Activated naive CD8-positive, alpha-beta T cell treated with anti-CD3 and anti-CD28 coated beads for 36 hours (primary cell): Measurements from ENCODE around the gene LNX2. TPM values are rescaled to one million over a fixed set of nuclear protein-coding genes. Genes with fewer than 3 reads are reported as not detected.

Experiments
- DNase-seq: peaks from one replicate; pipeline ENCODE4 v3.0.0; 2021
- H3K27ac Mint-ChIP-seq: one replicate; pipeline ENCODE4 v1.8.0; 2022; ENCODE audit warnings: mild to moderate bottlenecking, moderate library complexity, mixed read lengths
- H3K27me3 Mint-ChIP-seq: one replicate; pipeline ENCODE4 v1.8.0; 2022; ENCODE audit warnings: mild to moderate bottlenecking, mixed read lengths
- H3K36me3 Mint-ChIP-seq: one replicate; pipeline ENCODE4 v1.8.0; 2021; ENCODE audit warnings: mild to moderate bottlenecking, mixed read lengths
- H3K4me1 Mint-ChIP-seq: one replicate; pipeline ENCODE4 v1.8.0; 2021; ENCODE audit warnings: mixed read lengths
- H3K4me3 Mint-ChIP-seq: one replicate; pipeline ENCODE4 v1.8.0; 2022; ENCODE audit warnings: mild to moderate bottlenecking, moderate library complexity, mixed read lengths
- H3K9me3 Mint-ChIP-seq: one replicate; pipeline ENCODE4 v1.8.0; 2022; ENCODE audit warnings: mixed read lengths
- total RNA-seq, 2 experiments: library from RNA; stranded (reverse); gene quantifications; one replicate each; pipeline ENCODE4 v1.2.3, GENCODE V29; 2021

Gene LNX2
- total RNA-seq, 2 experiments from 2014 or later = 3.8 to 4.0 TPM

DNA sequence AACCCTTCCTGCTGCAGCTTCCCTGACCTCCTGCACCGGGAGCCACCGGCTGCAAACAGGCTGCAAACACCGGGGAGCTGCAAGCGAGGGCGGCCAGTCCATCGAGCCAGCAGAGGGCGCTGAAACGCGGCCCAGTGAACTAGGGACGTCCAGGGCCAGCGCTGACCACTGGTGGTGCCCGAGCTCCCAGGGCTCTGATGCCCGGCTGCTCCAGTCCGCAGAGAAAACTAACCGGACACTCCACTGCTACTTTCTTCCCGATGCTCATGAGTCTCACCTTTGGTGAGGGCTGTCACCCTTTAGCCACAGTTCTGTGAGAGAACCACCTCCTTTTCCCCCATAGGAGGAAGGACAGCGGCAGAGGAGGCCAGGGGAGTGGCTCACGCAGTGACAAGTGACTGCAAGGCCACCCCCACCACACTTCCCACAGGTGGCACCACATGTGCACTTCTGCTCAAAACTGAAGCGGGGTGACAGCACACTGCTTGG, 87.1 kb downstream of the LNX2 start:
- peak; percentile 43 for DNase-seq
- peaks cover 7% of the 10 kb centered on the region for H3K27me3 Mint-ChIP-seq
- peaks cover 1% of the 10 kb centered on the region for H3K9me3 Mint-ChIP-seq
- H3K27ac Mint-ChIP-seq = no peak overlapping the region
- no peak overlapping the region for H3K4me3 Mint-ChIP-seq
- H3K36me3 Mint-ChIP-seq = peaks cover 2% of the 10 kb centered on the region
- H3K4me1 Mint-ChIP-seq = peaks cover 3% of the 10 kb centered on the region

DNA sequence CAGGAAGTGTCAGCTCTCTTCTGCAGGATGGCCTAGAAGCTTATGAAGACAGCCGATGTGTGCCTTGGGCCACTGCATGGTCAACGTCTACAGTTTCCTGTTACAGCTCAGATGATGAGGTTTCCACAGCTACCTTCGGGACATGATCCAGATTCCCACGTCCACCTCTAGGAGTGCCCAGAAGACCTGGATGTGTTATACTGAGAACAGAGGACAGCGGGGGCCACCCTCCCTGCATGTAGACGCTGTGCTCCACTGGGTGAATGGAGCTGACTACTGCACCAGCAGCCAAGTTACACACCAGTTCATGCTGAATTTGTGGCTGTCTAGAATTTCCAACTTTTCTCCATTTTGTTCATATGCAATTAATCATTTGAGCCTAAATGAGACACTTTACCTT, 91.4 kb downstream of the LNX2 start:
- Mint-ChIP-seq H3K27me3 (peaks cover 10% of the 10 kb centered on the region), H3K9me3 (peaks cover 2% of the 10 kb centered on the region), H3K27ac (no peak overlapping the region), H3K4me1 (peaks cover 3% of the 10 kb centered on the region), H3K4me3 (no peak overlapping the region), H3K36me3 (peaks cover 2% of the 10 kb centered on the region)
- no peak for DNase-seq

DNA sequence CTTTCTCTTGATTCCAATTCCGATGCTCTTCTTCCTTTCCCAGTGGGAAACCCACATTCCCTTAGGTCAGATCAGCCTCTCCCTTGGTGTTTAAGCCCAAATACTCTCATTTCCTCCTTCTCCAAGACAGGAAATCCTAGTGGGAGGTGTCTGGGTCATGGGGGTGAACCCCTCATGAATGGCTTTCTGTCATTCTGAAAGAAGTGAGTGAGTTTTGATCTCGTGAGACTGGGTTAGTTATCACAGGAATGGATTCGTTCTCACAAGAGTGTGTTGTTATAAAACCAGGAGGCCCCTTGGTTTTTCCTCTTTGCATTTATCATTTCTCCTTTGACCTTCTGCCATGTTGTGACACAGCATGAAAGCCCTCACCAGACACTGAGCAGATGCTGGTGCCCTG, 93.8 kb downstream of the LNX2 start:
- DNase-seq = no peak
- Mint-ChIP-seq H3K4me3 (no peak overlapping the region), H3K27ac (no peak overlapping the region), H3K9me3 (peaks cover 2% of the 10 kb centered on the region), H3K4me1 (peaks cover 5% of the 10 kb centered on the region), H3K36me3 (no peaks in the 10 kb centered on the region), H3K27me3 (peaks cover 3% of the 10 kb centered on the region)

DNA sequence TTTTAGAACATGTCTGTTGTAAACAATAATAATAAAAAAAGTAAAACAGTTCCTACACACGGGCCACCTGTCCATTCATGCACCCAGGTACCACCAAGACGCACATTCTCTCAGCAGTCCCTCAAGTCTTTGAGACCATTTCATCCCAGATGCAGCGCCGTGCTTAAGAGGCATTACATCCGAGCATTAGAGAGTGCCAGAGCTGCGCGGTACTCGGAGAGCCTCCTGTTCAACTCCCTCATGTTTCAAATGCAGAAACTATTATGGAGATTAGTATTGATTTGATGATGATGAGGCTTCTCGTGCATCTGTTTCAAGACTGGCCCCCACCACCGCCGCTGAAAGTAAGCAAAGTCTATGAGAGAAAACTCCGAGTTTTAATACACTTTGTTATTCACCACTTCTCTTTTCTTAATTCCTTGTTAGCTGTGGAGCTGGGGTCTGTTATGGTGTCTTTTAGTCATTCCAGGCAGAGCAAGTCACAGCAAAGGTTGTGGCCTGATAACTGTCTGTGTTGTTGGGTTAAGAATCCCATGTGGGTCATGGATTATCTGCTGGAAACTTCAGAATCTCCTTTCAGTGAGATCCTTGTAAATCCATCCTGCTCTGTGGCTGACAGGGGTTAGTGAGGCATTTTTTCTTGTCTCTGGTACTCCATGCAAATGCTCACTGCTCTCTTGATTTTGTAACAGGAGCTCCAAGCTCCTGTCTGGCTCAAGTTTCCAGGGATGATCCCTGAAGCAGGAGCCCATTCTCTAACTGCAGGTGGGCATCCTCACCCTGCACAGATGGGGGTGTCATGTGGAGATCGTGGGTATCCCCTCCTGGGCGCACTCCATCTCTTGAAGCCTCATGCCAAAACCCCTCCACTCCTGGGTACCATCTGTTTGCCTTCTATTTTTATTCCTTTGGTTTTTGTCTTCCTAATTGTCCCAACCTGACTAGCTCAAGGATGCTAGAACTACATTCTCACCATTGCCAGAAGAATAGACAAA, 95.1 kb downstream of the LNX2 start:
- Mint-ChIP-seq H3K9me3 (peaks cover 2% of the 10 kb centered on the region), H3K36me3 (no peaks in the 10 kb centered on the region), H3K27ac (no peak overlapping the region), H3K4me3 (no peak overlapping the region), H3K27me3 (peaks cover 3% of the 10 kb centered on the region), H3K4me1 (peaks cover 5% of the 10 kb centered on the region)
- DNase-seq = no peak

DNA sequence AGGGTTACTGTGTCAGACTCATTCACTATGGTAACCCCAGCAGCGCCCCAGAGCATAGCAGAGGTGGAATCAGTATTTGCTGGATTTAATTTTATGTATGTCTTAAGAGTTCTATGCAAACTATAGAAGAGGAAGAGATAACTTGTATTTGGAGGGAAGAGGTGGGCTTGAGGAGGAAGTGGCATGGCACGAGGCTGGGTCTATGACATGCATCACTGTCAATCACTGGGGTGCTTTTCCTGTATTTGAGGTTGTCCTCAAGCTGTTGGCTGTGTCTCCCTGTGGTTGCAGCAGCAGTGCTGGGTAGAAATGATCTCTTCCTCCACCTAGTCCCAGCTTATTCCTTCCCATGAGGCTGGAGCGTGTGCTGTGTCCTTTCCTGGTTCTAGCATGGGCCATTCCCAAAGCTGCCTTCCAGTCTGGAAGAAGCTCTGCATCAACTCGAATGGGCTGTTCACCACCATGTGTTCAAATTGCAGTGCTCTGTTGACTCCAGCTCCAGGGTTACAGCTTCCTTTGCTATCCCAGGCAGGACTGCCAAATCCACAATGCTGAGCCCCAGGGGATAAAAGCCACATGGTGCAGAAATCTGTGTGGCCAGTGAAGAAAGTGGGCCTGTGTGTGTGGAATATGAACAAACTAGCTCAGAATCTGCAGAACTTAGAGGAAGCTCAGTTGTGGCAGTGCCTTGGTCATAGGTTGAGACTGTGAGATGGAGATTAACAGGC, 96.8 kb downstream of the LNX2 start:
- Mint-ChIP-seq H3K4me1 (peaks cover 5% of the 10 kb centered on the region), H3K9me3 (peaks cover 2% of the 10 kb centered on the region), H3K36me3 (no peaks in the 10 kb centered on the region), H3K27me3 (peaks cover 8% of the 10 kb centered on the region), H3K4me3 (no peak overlapping the region), H3K27ac (no peak overlapping the region)
- no peak for DNase-seq

DNA sequence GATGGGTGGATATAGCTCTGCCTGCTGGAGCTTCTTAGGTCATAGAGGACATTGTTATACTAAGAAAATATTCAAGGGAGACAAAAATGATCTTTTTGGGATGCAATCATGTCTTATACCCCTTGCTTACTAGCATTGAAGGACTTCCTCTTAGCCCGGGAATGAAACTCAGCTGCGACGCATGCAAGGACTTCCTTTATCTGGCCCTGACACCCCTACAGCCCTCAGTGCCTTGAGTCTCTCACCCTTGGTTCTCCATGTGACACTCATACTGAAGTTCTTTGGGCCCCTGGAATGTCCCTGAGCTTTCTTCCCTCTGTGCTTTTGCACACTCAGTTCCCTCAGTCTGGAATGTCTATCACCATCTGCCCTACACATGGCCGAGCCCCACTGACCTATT, 97.5 kb downstream of the LNX2 start:
- H3K27ac Mint-ChIP-seq = no peak overlapping the region
- H3K36me3 Mint-ChIP-seq = no peaks in the 10 kb centered on the region
- H3K4me1 Mint-ChIP-seq = peaks cover 5% of the 10 kb centered on the region

GRCh38 chr13:27516103-27516502, 104.2 kb downstream of the LNX2 start:
- H3K4me3 Mint-ChIP-seq = no peak overlapping the region
- H3K27me3 Mint-ChIP-seq = peaks cover 5% of the 10 kb centered on the region
- no peaks in the 10 kb centered on the region for H3K9me3 Mint-ChIP-seq
- H3K27ac Mint-ChIP-seq = no peak overlapping the region
- no peaks in the 10 kb centered on the region for H3K4me1 Mint-ChIP-seq
- no peaks in the 10 kb centered on the region for H3K36me3 Mint-ChIP-seq
- DNase-seq = no peak

More for the DNA sequence above, 97.5 kb downstream of the LNX2 start:
- Mint-ChIP-seq H3K27me3 (peaks cover 8% of the 10 kb centered on the region), H3K9me3 (no peaks in the 10 kb centered on the region), H3K4me3 (no peak overlapping the region)
- no peak for DNase-seq

DNA sequence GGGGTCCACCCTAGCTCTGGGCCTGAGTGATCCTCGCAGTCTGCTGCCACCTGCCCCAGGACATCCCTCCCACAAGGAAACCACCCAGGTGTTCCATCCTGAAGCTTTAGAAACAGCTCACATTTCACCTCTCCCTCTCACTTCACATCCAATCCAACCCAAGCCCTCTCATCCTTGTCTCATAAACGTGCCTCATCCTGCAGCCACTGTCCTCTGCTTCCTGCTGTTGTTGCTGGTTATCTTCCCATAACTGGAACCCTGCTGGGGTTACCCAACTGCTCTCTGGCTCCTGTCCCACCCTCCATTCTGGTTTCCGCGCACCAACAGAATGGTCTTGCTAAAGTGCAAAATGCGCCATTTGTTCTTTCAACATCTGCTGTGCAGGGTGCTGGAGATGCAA, 110.2 kb downstream of the LNX2 start:
- Mint-ChIP-seq H3K27ac (no peak overlapping the region), H3K36me3 (no peaks in the 10 kb centered on the region), H3K4me3 (no peak overlapping the region), H3K27me3 (no peaks in the 10 kb centered on the region), H3K4me1 (no peaks in the 10 kb centered on the region), H3K9me3 (no peaks in the 10 kb centered on the region)
- DNase-seq = no peak

- no peaks in the 10 kb centered on the region for H3K9me3 Mint-ChIP-seq
- H3K27ac Mint-ChIP-seq = no peak overlapping the region
Measured at GRCh38 chr13:27508802-27509201, 111.5 kb downstream of the LNX2 start.

DNA sequence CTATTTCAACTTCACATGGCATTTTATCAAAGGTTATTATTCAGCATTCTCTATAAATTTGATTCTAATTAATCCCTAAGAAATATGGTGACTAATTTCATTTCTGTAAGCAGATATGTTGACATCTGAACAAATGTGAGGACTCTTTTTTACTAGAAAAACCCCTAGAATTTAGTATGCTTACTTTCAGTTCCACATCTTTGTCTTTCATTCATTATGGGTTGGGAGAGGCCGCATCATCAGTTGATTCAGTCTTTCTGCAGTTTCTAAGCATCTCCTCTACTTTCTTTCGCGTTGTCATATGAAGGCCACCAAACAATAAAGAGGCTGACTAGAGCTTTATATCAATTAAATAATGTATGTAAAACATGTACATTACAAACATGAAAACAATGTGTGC, 114.5 kb downstream of the LNX2 start:
- no peak for DNase-seq
- Mint-ChIP-seq H3K36me3 (no peaks in the 10 kb centered on the region), H3K4me1 (no peaks in the 10 kb centered on the region), H3K27me3 (no peaks in the 10 kb centered on the region), H3K9me3 (no peaks in the 10 kb centered on the region), H3K27ac (no peak overlapping the region), H3K4me3 (no peak overlapping the region)

More at GRCh38 chr13:27508802-27509201, 111.5 kb downstream of the LNX2 start:
- Mint-ChIP-seq H3K27me3 (no peaks in the 10 kb centered on the region), H3K4me3 (no peak overlapping the region), H3K36me3 (no peaks in the 10 kb centered on the region), H3K4me1 (no peaks in the 10 kb centered on the region)
- no peak for DNase-seq

- Mint-ChIP-seq H3K36me3 (no peaks in the 10 kb centered on the region), H3K27me3 (no peaks in the 10 kb centered on the region), H3K9me3 (no peaks in the 10 kb centered on the region), H3K4me1 (no peaks in the 10 kb centered on the region), H3K4me3 (no peak overlapping the region), H3K27ac (no peak overlapping the region)
- DNase-seq = no peak
Measured at GRCh38 chr13:27504868-27505194, 115.5 kb downstream of the LNX2 start.

- Mint-ChIP-seq H3K4me1 (no peaks in the 10 kb centered on the region), H3K36me3 (no peaks in the 10 kb centered on the region), H3K27ac (no peak overlapping the region), H3K27me3 (no peaks in the 10 kb centered on the region), H3K4me3 (no peak overlapping the region), H3K9me3 (no peaks in the 10 kb centered on the region)
- no peak for DNase-seq
Measured at GRCh38 chr13:27504128-27504867, 116.0 kb downstream of the LNX2 start.

- Mint-ChIP-seq H3K4me3 (no peak overlapping the region), H3K27me3 (no peaks in the 10 kb centered on the region), H3K27ac (no peak overlapping the region), H3K4me1 (no peaks in the 10 kb centered on the region), H3K36me3 (no peaks in the 10 kb centered on the region), H3K9me3 (no peaks in the 10 kb centered on the region)
- DNase-seq = no peak
Measured at GRCh38 chr13:27500806-27501534, 119.4 kb downstream of the LNX2 start.

DNA sequence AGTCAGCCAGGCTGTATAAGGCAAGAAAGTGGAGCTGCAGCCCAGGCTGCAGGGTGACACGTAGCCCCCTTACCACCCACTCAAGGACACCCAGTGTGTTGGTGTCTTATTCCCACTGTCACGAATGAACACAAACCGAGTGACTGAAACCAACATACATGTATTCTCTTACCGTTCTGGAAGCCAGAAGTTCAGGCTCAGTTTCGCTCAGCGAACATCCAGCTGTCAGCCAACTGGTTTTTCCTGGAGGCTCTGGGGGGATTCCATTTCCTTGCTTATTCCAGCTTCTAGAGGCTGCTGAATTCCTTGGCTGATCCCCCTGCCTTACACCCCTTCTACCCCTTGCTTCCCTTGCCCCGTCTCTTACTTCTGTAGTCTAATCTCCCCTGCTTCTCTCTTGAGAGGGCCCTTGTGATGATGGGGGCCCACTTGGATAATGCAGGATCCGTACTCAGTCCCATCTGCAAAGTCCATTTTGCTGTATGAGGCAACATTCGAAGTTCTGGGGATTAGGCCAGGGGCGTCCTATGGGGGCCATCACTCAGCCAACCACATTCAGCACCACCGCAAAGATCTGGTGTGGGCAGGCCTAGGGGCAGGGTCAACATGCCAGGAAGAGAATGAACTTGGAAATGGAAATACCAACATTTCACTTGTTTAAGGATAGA, 122.6 kb downstream of the LNX2 start:
- H3K9me3 Mint-ChIP-seq = no peaks in the 10 kb centered on the region
- H3K27ac Mint-ChIP-seq = no peak overlapping the region
- no peak overlapping the region for H3K4me3 Mint-ChIP-seq
- H3K36me3 Mint-ChIP-seq = no peaks in the 10 kb centered on the region
- H3K27me3 Mint-ChIP-seq = no peaks in the 10 kb centered on the region
- no peaks in the 10 kb centered on the region for H3K4me1 Mint-ChIP-seq
- DNase-seq = no peak
